ENCODE data around the gene RAB44.
"Not testable (repeated sequence)": the region's sequence is repeated elsewhere in the genome, so short reads cannot be mapped to it uniquely, and the experiment has no call there.

The RAB44 gene, protein sequence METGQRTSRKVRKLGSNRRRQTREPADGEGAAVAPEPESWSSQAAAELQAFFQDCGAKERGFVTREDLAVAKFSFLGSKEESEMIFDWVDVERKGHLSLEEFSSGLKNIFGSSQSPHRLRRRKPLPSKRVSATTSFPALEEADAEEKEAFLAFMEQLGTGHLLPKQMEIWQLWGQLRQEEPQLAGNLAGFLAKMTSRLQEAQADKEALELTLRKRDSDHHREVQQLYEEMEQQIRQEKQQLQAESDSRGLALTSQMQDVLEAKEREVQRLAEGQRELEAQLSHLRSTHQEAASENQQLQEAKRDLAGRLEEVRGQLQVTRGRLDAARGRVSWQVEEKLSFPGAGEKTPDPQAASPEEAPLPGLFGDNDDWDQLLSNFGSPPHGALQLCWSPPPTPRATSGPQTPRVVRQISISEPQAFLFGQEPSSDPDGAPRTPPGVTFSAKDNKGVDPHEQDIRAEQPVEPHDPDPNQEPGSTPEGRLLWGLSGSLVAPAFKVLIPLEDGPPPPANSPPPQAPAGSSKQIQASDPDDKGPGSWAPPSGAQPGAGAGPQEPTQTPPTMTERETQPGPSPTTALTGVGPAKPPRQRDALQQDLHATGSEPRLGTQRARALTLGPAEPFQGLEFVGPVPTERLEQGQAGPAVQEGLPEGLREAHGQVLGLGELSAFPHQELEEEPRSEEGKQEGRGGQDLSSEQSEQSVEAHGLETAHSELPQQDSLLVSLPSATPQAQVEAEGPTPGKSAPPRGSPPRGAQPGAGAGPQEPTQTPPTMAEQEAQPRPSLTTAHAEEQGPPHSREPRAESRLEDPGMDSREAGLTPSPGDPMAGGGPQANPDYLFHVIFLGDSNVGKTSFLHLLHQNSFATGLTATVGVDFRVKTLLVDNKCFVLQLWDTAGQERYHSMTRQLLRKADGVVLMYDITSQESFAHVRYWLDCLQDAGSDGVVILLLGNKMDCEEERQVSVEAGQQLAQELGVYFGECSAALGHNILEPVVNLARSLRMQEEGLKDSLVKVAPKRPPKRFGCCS

DNA sequence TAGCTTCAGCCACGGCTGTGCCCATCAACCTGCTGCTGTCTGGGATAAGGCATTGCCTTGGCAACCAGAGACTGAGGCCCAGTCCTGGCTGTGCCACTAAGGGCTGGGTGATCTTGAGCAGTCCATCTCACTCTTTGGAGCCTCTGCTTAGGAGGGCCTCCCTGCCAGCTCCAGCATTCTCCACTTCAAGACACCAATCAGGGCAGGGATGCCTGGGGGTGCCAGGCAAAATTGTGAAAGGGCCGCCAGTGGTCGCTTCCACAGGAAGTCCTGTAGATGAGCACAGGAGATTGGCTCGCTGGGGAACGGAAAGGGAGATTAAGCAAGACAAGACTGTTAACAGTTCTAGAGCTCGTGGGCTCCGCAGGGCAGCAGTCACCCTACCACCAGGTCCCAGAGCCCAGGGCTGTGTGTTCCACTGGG lies at the start of gene RAB44:
RAB44 (plus strand) TSS at position 346 of the 423 bp plus-strand sequence. CDS start 6,410 bp downstream, outside the sequence.
- no peak for DNase-seq (ENCODE audit: low read depth, low spot score)

DNA sequence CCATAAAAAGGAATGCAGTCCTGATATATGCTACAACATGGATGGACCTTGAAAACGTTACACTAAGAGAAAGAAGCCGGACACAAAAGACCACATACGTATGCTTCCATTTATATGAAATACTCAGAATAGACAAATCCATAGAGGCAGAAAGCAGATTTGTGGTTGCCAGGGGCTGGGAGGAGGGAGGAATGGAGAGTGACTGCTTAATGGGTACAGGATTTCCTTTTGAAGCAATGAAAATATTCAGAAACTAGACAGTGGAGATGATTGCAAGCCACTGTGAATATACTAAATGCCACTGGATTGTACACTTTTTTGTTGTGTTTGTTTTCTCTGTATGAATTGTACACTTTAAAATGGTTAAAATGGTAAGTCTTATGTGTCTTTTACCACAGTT lies 48.5 kb upstream of the RAB44 start:
- no peak for DNase-seq (ENCODE audit: low read depth, low spot score)

DNA sequence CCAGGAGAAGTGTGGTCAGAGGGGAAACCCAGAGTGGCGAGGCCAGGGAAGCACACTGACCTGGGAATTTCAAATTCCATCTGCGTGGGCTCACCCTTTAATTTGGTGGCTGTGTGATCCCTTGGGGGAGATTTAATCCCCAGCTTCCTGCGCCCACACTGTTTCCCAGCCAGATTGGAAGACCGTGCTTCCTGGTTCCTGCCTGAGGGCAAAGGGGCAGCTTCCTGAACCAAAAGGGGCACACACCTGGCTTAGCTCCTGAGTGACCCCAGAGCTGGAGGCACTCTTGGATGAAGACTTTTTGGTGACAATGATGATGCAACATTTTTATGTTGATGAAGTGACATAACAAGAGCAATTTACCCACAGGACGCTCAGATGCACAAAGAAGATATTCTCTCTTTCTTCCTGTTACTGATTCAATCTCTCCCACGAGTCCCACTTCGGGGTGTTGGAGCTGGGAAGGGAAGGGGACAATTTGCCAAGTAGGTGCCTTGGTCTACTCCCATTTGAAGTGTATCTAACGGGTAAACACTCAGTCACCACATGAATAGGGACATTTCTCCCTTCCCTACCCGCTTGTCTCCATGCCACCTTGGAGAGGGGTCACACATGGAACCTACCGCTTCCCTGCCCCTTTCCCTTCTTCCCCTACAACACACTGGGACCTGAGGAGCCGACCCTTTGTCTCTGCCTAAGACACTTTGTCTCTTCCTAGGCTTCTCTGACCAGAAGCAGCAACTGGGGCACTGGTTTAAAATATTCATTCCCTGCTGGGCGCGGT lies 47.7 kb upstream of the RAB44 start:
- DNase-seq (ENCODE audit: low read depth, low spot score), result no peak

DNA sequence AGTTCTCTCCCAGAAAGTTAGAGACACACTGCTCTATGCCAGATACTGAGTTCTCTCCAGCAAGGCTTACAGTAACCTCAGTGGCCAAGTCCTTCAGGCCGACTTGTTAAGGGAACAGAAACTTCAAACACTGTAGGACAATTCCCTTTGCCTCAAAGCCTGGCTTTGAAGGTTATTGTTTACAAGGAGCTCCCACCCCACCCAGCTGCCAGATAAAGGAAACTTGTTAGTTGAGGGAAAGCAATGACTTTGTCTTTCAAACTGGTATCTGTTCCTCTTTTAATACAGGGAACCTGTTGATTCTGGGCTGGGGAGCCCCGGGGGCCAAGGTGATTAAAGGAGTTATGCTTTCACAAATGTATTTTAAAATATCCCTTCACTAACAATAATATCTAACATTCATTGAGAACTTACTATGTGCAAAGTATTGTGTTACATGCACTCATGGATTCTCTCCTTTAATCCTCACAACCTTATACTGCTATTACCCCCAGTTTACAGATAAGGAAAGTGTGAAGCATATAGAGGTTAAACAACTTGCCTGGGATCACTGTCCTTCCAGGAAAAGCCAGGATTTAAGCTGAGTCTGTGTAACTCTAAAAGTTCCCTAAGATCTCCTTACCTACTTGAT lies 46.7 kb upstream of the RAB44 start:
- DNase-seq (ENCODE audit: low read depth, low spot score), result no peak

DNA sequence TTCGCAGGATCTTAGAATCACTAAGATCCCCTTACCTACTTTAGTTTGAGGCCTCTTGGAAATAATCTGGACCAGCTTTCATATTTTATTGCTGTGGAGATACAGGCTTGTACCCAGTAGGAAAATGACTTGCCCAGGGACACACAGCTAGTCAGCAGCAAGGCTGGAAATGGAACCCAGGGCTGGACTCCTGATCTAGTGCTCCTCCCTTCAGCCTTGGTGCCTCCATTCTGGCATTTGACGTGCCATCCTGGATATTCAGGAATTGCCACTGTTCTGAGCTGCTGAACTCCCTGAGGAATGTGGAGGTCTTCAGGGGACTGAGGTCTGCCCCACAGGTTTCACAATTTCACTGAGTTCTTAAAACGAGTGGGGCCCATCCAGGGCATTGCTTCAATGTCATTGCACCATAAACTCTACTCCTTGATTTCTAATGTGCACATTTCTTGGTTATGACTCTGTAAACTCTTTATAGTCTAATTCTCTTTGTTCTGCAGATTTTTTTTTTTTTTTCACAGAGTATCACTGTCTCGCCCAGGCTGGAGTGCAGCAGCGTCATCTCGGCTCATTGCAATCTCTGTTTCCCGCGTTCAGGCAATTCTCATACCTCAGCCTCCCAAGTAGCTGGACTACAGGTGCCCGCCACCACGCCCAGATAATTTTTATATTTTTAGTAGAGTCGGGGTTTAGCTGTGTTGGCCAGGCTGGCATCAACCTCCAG lies 45.8 kb upstream of the RAB44 start:
- no peak for DNase-seq (ENCODE audit: low read depth, low spot score)

DNA sequence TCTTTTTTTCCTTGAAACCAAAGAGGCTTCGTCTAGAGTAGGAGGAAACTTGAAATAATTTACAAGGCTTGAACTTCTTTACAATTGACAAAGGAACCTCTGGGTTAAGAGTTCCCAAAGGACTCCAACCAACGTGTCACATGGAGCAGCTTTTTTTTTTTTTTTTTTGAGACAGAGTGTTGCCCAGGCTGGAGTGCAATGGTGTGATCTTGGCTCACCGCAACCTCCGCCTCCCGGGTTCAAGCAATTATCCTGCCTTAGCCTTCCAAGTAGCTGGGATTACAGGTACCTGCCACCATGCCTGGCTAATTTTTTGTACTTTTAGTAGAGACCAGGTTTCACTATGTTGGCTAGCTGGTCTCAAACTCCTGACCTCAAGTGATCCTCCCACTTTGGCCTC lies 43.2 kb upstream of the RAB44 start:
- DNase-seq (ENCODE audit: low read depth, low spot score), result not testable (repeated sequence)

DNA sequence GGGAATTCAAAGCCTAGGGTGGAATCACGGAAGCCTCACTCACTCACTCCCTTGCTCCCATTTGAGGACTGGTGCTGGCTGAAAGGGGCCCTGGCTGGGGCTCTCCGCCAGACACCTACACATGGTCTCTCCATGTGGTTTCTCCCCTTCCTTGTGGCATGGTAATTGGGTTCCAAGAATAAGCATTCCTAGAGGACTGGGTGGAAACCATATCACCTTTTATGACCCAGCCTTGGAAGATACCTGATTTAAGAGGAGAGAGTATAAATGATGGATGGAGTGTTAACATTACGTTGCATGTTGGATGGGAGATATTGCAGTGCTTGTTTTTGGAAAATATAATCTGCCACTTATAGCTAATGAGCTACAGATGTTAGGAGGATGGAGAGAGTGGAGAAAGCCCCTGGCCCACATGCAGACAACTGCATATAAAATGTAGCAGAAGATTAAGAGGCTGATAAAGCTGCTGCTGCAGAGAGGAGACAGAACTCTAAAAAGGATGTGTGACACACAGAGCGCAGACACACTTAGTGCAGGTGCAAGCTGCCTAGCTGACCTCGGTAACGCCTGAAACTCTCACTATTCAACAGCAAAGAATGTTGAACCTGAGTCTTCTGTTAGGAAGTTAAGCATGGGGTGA lies 42.4 kb upstream of the RAB44 start:
- DNase-seq (ENCODE audit: low read depth, low spot score), result no peak

DNA sequence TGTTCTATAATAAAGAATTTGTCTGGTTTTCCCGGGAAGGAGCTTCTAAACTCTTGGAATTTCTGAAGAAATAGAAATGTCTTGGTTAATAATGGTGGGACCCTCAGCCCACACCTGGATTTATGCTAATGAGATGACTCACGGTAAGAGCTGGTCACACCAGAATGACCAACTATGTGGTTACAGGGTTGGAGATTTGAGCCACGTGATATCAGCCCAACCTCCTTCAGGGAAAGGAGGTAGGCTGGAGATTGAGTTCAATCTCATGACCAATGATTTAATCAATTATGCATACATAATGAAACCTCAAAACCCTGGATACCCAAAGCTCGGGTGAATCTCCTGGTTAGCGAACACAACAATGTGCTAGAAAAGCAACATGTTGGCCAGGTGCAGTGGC lies 41.2 kb upstream of the RAB44 start:
- DNase-seq (ENCODE audit: low read depth, low spot score), result no peak

DNA sequence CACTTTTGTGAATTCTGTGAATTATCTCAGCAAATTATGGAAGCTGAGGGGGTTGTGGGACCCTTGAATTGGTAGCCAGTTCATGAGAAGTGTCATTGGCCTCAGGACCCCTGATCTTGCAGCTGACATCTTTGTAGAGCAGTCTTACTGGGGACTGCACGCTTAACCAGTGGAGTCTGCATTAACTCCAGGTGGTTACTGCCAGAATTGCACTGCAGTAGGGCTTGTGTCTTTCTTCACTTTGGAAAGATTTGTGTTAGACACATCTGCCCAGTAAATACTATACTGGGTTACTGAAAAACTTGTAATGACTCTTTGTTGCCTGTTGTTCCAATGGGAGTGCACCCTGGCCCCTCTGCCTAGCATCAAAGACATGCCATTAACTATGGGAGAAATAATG lies 40.4 kb upstream of the RAB44 start:
- DNase-seq (ENCODE audit: low read depth, low spot score), result no peak

DNA sequence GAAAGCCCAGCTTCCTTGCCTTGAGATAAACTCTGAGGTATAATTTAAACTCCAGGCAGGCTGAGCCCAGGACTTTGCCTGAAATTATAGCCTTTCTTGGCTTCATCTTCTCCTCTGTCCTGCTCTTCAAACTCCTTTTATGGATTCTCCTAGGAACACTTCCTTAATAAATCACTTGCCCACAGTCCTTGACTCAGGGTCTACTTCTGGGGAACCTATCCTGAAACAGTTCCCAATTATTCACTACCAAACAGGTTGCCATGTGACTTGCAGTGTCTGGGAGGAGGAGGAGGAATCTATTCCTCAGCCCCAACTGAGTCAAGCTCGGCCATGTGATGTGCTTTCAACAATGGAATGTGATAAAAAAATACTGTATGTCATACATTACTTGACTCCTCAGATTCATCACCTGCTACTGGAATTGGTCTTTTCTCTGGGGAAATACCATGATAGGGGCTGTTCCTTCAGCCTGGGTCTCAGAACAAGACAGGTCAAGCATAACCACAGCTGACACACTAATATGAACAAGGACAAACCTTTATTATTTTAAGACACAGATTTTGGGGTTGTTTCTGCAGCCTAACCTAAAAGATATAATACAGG lies 39.6 kb upstream of the RAB44 start:
- DNase-seq (ENCODE audit: low read depth, low spot score), result no peak

DNA sequence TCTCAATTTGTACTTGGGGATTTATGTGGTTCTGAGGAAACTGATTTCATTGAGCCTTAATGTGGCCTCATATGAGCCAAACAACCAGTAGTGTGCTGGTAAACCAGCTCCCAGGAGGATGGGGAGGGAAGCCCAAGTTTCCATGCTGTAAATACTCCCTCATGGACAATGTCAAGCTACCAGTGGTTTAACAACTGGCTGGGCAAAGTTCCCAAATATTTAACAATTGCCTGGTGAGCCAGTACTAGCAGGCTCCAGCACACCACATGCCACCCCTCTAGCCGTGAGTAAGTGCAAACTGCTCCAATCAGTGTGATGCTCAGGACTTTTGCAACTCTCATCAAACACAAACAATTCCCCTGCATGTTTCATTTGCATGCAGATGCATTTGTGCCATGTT lies 38.4 kb upstream of the RAB44 start:
- DNase-seq (ENCODE audit: low read depth, low spot score), result no peak

DNA sequence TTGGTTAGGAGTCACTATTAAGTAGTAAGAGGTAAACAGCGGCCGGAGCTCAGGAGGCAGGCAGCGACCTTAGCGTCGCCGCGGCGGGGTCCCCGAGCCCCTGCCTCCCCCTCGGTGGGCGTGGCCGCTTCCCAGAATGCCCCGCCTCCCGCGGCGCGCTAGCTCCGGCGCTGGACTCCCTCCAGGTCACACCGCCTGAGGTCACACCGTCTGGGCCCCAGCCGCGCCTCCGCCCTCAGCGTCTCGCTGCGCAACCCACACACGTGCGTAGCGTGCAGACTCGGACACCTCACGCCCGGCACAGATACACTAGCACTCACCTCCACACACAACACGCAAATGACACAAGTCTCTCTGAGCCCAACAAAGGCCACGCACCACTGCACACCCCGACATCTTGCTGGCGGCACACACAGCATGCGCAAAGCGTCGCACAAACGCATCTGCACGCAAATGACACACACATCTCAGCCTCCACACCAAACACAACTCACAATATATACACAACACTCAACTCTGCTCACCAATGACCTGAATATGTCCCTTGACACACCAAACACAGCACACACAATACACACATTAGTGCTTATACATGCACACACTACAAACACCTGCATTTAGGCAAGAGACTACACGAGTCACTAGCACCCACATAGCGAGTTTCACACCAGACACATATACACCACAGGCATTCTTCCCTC lies 36.7 kb upstream of the RAB44 start:
- DNase-seq (ENCODE audit: low read depth, low spot score), result no peak

DNA sequence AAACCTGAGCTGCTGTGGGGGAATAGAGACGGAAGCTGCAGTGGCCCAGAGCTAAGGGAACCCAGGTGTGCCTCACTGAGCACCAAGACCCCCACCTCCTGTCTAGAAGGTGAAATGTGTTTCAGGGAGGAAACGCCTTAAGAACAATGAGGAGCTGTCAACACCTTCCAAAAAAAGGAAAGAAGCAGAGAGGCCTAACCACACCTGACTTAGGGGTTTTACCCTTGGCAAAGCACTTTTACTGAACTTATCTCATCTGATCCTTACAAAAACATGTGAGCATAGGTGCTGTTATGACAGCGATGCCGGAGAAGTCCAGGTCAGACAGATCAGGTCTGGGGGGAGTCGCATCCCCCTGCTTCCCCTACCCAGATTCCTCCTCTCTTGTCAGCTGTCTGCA lies 35.2 kb upstream of the RAB44 start:
- no peak for DNase-seq (ENCODE audit: low read depth, low spot score)

DNA sequence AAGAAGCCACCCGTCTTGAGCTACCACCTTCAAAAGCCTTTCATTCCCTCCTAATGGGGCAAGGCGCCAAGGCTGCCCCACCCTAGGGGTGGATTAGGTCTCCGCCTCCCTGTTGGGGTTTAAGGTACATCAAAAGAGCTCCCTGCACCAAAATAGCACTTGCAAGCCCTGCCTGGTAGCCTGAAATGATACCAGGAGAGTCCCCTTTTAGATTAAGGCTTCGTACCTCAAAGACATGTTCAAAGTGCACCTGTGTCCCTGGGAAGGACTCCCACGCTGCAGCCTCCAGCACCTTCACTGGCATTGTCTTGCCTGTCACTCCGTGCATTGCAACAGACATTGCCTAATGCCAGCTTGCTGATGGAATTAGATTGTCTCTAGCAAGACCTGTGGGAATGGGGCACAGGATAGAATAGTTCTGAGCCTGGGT lies 34.8 kb upstream of the RAB44 start:
- no peak for DNase-seq (ENCODE audit: low read depth, low spot score)

DNA sequence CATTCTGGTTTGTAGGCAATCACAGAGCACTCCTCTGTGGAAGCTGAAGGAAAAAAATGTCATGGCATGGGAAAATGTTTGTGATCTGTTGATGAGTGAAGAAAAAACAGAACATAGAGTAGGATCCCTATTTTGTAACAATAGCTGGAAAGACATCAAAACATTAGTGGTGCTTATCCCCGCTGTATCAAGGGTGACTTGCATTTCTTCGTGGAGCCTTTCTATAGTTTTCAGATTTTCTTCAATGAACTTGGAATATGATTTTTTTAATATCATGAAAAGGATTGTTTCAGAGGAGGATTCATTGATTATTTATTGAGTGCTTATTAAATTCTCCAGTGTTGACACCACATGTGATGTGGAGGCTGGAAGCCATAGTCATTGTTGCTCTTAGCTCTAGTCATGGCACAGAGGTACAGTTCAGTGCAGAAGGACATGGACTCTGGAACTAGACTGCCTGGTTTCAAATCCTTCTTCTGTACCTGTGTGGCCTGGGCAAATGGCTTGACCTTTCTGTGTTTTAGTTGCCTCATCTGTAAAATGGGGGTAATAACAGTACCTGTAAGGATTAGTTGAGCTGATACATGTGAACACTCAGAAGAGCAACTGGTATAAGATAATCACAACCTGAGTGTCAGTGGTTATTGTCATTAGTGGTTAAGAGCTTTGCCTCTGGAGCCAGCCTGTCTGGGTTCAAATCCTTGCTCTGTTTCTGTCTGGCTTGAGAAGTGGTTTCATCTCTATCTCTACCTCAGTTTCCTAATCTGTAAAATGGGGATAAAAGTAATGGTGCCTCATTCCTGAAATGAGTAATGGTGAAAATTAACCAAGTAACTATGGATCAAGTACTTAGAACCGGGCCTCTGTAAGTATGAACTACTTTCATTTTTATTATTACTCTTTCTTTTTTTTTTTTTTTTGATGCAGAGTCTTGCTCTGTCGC lies 33.9 kb upstream of the RAB44 start:
- DNase-seq (ENCODE audit: low read depth, low spot score), result no peak

DNA sequence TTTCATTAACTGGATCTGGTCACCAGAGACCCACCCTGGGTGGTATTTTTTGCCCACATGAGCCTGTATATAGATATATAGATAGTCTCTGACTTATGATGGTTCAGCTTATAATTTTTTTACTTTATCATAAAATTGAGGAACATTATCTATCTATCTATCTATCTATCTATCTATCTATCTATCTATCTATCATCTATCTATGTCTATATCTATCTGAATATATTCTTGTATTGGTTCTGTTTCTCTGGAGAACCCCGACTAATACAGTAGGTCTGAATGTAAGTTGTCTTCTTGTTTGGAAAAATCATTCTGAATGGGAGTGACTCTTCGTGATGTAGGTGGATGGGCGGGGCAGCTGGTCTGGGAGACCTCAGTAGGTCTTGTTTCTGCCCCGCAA lies 32.4 kb upstream of the RAB44 start:
- DNase-seq (ENCODE audit: low read depth, low spot score), result no peak

DNA sequence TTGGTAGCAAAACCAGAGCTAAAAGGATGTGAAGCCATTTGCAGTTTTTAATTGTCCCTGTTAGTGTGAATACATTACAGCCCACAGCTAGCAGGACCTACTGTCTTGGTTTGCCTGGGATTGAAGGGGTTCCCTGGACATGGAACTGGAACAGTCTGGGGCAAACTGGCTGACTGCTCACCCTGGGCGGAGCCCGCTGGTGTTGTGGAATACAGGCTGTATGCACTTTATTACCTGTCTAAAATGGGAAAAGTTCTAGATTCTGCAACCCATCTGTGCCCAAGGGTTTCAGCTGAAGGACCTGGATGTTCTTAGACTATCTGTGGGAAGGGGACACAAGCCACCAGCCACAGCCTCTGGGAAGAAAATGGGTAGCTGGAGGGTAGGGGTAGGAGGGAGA lies 31.3 kb upstream of the RAB44 start:
- DNase-seq (ENCODE audit: low read depth, low spot score), result no peak

All from smooth muscle cell of the brain vasculature (primary cell).